SK-N-SH treated with all-trans-retinoic acid at 6 μM for 48 hours (cell line): ENCODE data around the gene ZCCHC17.

Source experiments
- ATAC-seq: fragments of 200-7000 bp; cut with Tn5 transposase; 3 replicates; pipeline ENCODE4 v1.9.1; 2020; ENCODE audit warnings: mild to moderate bottlenecking, moderate library complexity
- ARNTL ChIP-seq: fragments of 450-650 bp; formaldehyde crosslinking; IDR thresholded peaks from 2 replicates; pipeline ENCODE4 v1.5.0; 2020; ENCODE audit warnings: low read depth, mild to moderate bottlenecking, moderate library complexity, borderline replicate concordance
- CREB5 ChIP-seq: fragments of 250-450 bp; sonication (Bioruptor Pico); IDR thresholded peaks from 2 replicates; pipeline ENCODE4 v1.5.1; 2020; ENCODE audit warnings: low read depth, mild to moderate bottlenecking, moderate library complexity
- CSDC2 ChIP-seq: fragments of 250-450 bp; sonication (Bioruptor Pico); IDR thresholded peaks from 2 replicates; pipeline ENCODE4 v1.5.0; 2020; ENCODE audit warnings: mild to moderate bottlenecking, moderate library complexity
- CSRNP3 ChIP-seq: fragments of 250-450 bp; sonication (Bioruptor Pico); IDR thresholded peaks from 2 replicates; pipeline ENCODE4 v1.5.1; 2021; ENCODE audit warnings: mild to moderate bottlenecking, moderate library complexity
- ESRRG ChIP-seq: fragments of 250-450 bp; sonication (Bioruptor Pico); IDR thresholded peaks from 2 replicates; pipeline ENCODE4 v1.6.1; 2021; ENCODE audit warnings: mild to moderate bottlenecking
- GLIS3 ChIP-seq: fragments of 250-450 bp; sonication (Bioruptor Pico); IDR thresholded peaks from 2 replicates; pipeline ENCODE4 v1.5.0; 2020; ENCODE audit warnings: mild to moderate bottlenecking, moderate library complexity
- ISL1 ChIP-seq: fragments of 250-450 bp; sonication (Bioruptor Pico); IDR thresholded peaks from 2 replicates; pipeline ENCODE4 v2.1.2; 2022; ENCODE audit warnings: mild to moderate bottlenecking, moderate library complexity
- OSR1 ChIP-seq: fragments of 250-450 bp; sonication (Bioruptor Pico); IDR thresholded peaks from 2 replicates; pipeline ENCODE4 v1.8.0; 2022; ENCODE audit warnings: moderate library complexity, mild to moderate bottlenecking, inconsistent platforms
- POU6F1 ChIP-seq: fragments of 250-450 bp; sonication (Bioruptor Pico); IDR thresholded peaks from 2 replicates; pipeline ENCODE4 v1.8.0; 2021; ENCODE audit warnings: low read depth, mild to moderate bottlenecking, moderate library complexity, borderline replicate concordance
- PPARA ChIP-seq: fragments of 250-450 bp; sonication (Bioruptor Pico); IDR thresholded peaks from 2 replicates; pipeline ENCODE4 v1.5.0; 2020; ENCODE audit warnings: mild to moderate bottlenecking, borderline replicate concordance
- RARB ChIP-seq: fragments of 250-450 bp; sonication (Bioruptor Pico); IDR thresholded peaks from 2 replicates; pipeline ENCODE4 v1.8.0; 2021; ENCODE audit warnings: mild to moderate bottlenecking, moderate library complexity
- SNAI2 ChIP-seq: fragments of 250-450 bp; sonication (Bioruptor Pico); IDR thresholded peaks from 2 replicates; pipeline ENCODE4 v1.5.0; 2020; ENCODE audit warnings: mild to moderate bottlenecking, moderate library complexity
- TCF4 ChIP-seq: fragments of 250-450 bp; sonication (Bioruptor Pico); IDR thresholded peaks from 2 replicates; pipeline ENCODE4 v1.8.0; 2021; ENCODE audit warnings: mild to moderate bottlenecking, moderate library complexity, borderline replicate concordance
- TOX ChIP-seq: fragments of 250-450 bp; sonication (Bioruptor Pico); IDR thresholded peaks from 2 replicates; pipeline ENCODE4 v1.8.0; 2021; ENCODE audit warnings: mild to moderate bottlenecking, moderate library complexity, borderline replicate concordance
- TSHZ2 ChIP-seq: fragments of 250-450 bp; sonication (Bioruptor Pico); IDR thresholded peaks from 2 replicates; pipeline ENCODE4 v1.5.0; 2020; ENCODE audit warnings: mild to moderate bottlenecking, moderate library complexity
- ZC3H10 ChIP-seq: fragments of 250-450 bp; sonication (Bioruptor Pico); IDR thresholded peaks from 2 replicates; pipeline ENCODE4 v1.5.1; 2021; ENCODE audit warnings: mild to moderate bottlenecking, moderate library complexity
- ZFP3 ChIP-seq: fragments of 250-450 bp; sonication (Bioruptor Pico); IDR thresholded peaks from 2 replicates; pipeline ENCODE4 v1.5.0; 2020; ENCODE audit warnings: mild to moderate bottlenecking, moderate library complexity
- ZFP30 ChIP-seq: fragments of 450-650 bp; formaldehyde crosslinking; IDR thresholded peaks from 2 replicates; pipeline ENCODE4 v1.5.0; 2022; ENCODE audit warnings: mild to moderate bottlenecking, moderate library complexity
- ZNF565 ChIP-seq: fragments of 450-650 bp; formaldehyde crosslinking; conservative IDR thresholded peaks from 2 replicates; pipeline ENCODE4 v1.5.0; 2020; ENCODE audit warnings: low read depth, mild to moderate bottlenecking, moderate library complexity
- ZNF70 ChIP-seq: fragments of 450-650 bp; formaldehyde crosslinking; IDR thresholded peaks from 2 replicates; pipeline ENCODE4 v1.5.0; 2020; ENCODE audit warnings: mild to moderate bottlenecking, moderate library complexity
- ZNF8 ChIP-seq: fragments of 450-650 bp; formaldehyde crosslinking; IDR thresholded peaks from 2 replicates; pipeline ENCODE4 v1.5.0; 2020; ENCODE audit warnings: mild to moderate bottlenecking, moderate library complexity

The ZCCHC17 gene

GRCh38 chr1:31263408-31263807, 33.4 kb upstream of the ZCCHC17 start:
- TF ChIP-seq TSHZ2 (no peak), ISL1 (CRISPR knock-in tag) (no peak), ZFP30 (no peak), ZNF70 (CRISPR knock-in tag) (no peak), ESRRG (no peak), ZNF565 (no peak), ZC3H10 (CRISPR knock-in tag) (no peak), CSRNP3 (CRISPR knock-in tag) (no peak), ARNTL (CRISPR knock-in tag) (no peak), TCF4 (CRISPR knock-in tag) (no peak), CREB5 (CRISPR knock-in tag) (no peak), CSDC2 (CRISPR knock-in tag) (no peak), PPARA (CRISPR knock-in tag) (no peak), TOX (CRISPR knock-in tag) (no peak), ZNF8 (CRISPR knock-in tag) (no peak), OSR1 (CRISPR knock-in tag) (no peak), SNAI2 (CRISPR knock-in tag) (no peak)
- ATAC-seq: no peak

- no peak for ATAC-seq
- no peak for TF ChIP-seq CSRNP3 (CRISPR knock-in tag)
- no peak for TF ChIP-seq ZFP30
- TF ChIP-seq POU6F1: no peak
- no peak for TF ChIP-seq TSHZ2
- TF ChIP-seq ESRRG: no peak
- TF ChIP-seq TCF4 (CRISPR knock-in tag): no peak
- TF ChIP-seq ISL1 (CRISPR knock-in tag): no peak
- TF ChIP-seq CREB5 (CRISPR knock-in tag): no peak
- no peak for TF ChIP-seq ZNF8 (CRISPR knock-in tag)
- TF ChIP-seq TOX (CRISPR knock-in tag): no peak
- no peak for TF ChIP-seq GLIS3 (CRISPR knock-in tag)
- TF ChIP-seq RARB: no peak
- no peak for TF ChIP-seq CSDC2 (CRISPR knock-in tag)
- no peak for TF ChIP-seq ZNF70 (CRISPR knock-in tag)
- no peak for TF ChIP-seq ZFP3 (CRISPR knock-in tag)
- TF ChIP-seq ZNF565: no peak
- TF ChIP-seq SNAI2 (CRISPR knock-in tag): no peak
- TF ChIP-seq ARNTL (CRISPR knock-in tag): no peak
Measured at GRCh38 chr1:31264790-31265386, 31.9 kb upstream of the ZCCHC17 start.
